Right lobe of liver (tissue), 4 donors: ENCODE data around the gene TAF5L.

Source experiments
- CTCF ChIP-seq, 4 donors: fragments of 200-600 bp in 3 of 4; fragments of 450-650 bp in 1 of 4; IDR thresholded peaks; one replicate each; pipeline versions ENCODE4 v1.5.1 to v1.8.0; 2016 to 2022; ENCODE audit warnings: antibody characterized with exemption in 4 of 4, mild to moderate bottlenecking in 2 of 4
- POLR2A ChIP-seq: fragments of 450-650 bp; IDR thresholded peaks from one replicate; pipeline ENCODE4 v1.6.1; 2017; ENCODE audit warnings: antibody characterized with exemption, mild to moderate bottlenecking
- donor health status: DM: no; HTN: no; CAD: no.
- donor health status: DM: no; HTN: no; CAD: no.
- donor health status: DM: no; HTN: yes; CAD: no.

DNA sequence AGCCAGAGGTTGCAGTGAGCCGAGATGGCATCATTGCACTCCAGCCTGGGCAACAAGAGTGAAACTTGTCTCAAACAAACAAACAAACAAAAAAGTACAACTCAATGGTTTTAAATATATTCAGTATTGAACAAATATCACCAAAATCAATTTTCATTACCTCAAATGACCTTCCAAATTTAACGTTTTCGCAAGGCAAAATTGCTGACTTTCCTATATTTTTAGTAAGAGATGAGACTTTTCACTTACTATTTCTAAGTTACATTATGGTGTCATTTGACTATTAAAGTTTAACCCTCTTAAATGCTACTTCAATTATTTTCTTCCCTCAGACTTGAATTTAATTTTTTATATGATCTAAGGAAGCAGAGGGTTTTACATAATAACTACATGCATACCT lies 44.4 kb downstream of the TAF5L start:
- TF ChIP-seq CTCF (IDR thresholded peaks at IDR 0.05) (no peak), POLR2A (no peak)
